Large intestine (tissue), 3 donors: ENCODE results near the gene IL9. TPM values are rescaled to one million over a fixed set of nuclear protein-coding genes. Genes with fewer than 3 reads are reported as not detected.

Experiments
- DNase-seq, 2 donors: peaks; one replicate each; pipeline versions ENCODE4 v3.0.0 to v3.0.0-alpha.2; 2013
- H3K27ac ChIP-seq: one replicate; pipeline ENCODE4 v1.5.1; 2013; ENCODE audit warnings: low read length
- H3K27me3 ChIP-seq: 2 replicates; pipeline ENCODE4 v1.6.1; 2013; ENCODE audit warnings: low read length; ENCODE audit not compliant: control insufficient read depth, insufficient read depth
- H3K36me3 ChIP-seq: 2 replicates; pipeline ENCODE4 v1.6.1; 2013; ENCODE audit warnings: low read length; ENCODE audit not compliant: control insufficient read depth, insufficient read depth
- H3K4me1 ChIP-seq: one replicate; pipeline ENCODE4 v1.6.1; 2013; ENCODE audit warnings: low read length; ENCODE audit not compliant: control insufficient read depth, insufficient read depth
- H3K4me3 ChIP-seq: one replicate; pipeline ENCODE4 v1.5.1; 2013; ENCODE audit warnings: low read length
- H3K9me3 ChIP-seq: one replicate; pipeline ENCODE4 v1.6.1; 2013; ENCODE audit warnings: mild to moderate bottlenecking, low read depth, low read length, moderate library complexity; ENCODE audit not compliant: control insufficient read depth
- WGBS: methylation state at CpG from one replicate; pipeline ENCODE4 v1.1.5; 2013; ENCODE audit warnings: low lambda C conversion rate; ENCODE audit not compliant: insufficient coverage; 5-methylcytosine and 5-hydroxymethylcytosine counted together
- polyA plus RNA-seq: library from polyadenylated mRNA; unstranded; fragments of 120-200 nt; gene quantifications from one replicate; pipeline ENCODE4 v1.2.1, GENCODE V29; 2013

IL9 gene
- polyA plus RNA-seq, 1 donor, result not detected

- no peaks in the 10 kb centered on the region for H3K36me3 ChIP-seq
- no peaks in the 10 kb centered on the region for H3K4me1 ChIP-seq
- no peak overlapping the region for H3K4me3 ChIP-seq
- DNase-seq, result no peak
- no peaks in the 10 kb centered on the region for H3K9me3 ChIP-seq
- H3K27ac ChIP-seq, result no peak overlapping the region
- peaks cover 29% of the 10 kb centered on the region for H3K27me3 ChIP-seq
- no CpG with 5 or more reads among the region's 4 CpGs for WGBS
Measured at GRCh38 chr5:135881244-135881643, 14.4 kb downstream of the IL9 start.

DNA sequence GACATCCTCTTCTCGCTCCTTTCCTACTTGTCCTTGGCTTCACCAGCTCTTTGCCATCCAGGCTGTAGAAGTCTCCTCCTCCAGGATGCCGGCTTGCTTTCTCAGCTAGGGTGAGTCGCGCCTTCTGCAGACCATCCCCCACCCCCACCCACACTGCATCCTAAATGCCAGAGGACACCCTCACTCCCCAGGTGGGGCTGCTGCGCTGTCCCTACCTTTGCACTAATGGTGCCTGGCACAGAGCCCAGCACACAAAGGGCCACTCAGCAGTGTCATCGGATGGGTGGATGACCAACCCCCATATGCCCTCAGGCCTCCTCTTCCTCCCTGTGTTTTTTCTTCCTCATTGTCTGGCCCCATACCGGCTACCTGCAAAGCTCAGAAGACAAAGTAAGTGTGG lies 14.8 kb downstream of the IL9 start:
- H3K27me3 ChIP-seq, result peaks cover 25% of the 10 kb centered on the region
- no peaks in the 10 kb centered on the region for H3K36me3 ChIP-seq
- H3K4me1 ChIP-seq, result no peaks in the 10 kb centered on the region
- WGBS, result no CpG with 5 or more reads among the region's 7 CpGs
- H3K9me3 ChIP-seq, result no peaks in the 10 kb centered on the region
- H3K4me3 ChIP-seq, result no peak overlapping the region
- H3K27ac ChIP-seq, result no peak overlapping the region
- DNase-seq, result no peak

DNA sequence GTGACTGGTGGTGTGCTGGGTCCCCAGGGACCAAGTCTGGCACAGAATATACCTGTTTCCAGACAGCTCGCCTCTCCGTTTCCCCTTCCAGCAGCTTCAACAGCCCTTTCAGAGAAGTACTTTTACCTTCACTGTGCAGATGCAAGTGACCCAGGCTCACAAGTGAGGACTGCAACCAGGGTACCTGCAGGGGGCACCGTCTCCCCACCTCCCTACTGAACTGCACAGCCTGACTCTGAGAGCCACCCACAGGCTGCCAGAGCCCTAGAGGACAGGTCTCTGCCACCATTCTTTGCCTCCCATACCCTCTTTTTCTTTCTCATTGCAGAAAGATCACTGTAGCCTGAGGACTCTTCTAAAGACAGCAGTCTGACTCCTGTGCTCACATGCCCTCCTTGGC lies 15.4 kb downstream of the IL9 start:
- Histone ChIP-seq H3K27ac (no peak overlapping the region), H3K27me3 (peaks cover 23% of the 10 kb centered on the region), H3K4me1 (no peaks in the 10 kb centered on the region), H3K9me3 (no peaks in the 10 kb centered on the region), H3K4me3 (no peak overlapping the region), H3K36me3 (no peaks in the 10 kb centered on the region)
- WGBS, result no CpG with 5 or more reads among the region's 3 CpGs
- no peak for DNase-seq

DNA sequence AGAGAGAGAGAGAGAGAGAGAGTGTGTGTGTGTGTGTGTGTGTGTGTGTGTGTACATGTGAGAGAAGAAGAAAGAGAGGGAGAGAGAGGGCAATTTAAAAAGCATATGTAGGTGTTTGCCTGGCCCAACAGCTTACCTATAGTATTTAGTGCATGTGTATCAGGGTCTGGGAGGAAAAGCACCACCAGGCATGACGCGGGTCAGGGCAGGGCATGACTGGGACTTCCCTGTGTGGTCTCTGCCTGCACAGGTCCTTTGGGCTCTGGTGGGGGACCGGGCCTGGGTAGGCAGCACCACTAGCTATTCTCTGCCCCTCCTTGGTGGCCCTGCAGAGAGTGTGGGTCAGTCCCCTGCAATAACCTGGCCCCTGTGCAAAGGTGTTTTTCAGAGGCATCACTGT lies 16.1 kb downstream of the IL9 start:
- WGBS, result no CpG with 5 or more reads among the region's 3 CpGs
- H3K9me3 ChIP-seq, result no peaks in the 10 kb centered on the region
- peaks cover 17% of the 10 kb centered on the region for H3K27me3 ChIP-seq
- H3K27ac ChIP-seq, result no peak overlapping the region
- no peak overlapping the region for H3K4me3 ChIP-seq
- no peaks in the 10 kb centered on the region for H3K4me1 ChIP-seq
- no peaks in the 10 kb centered on the region for H3K36me3 ChIP-seq
- no peak for DNase-seq

DNA sequence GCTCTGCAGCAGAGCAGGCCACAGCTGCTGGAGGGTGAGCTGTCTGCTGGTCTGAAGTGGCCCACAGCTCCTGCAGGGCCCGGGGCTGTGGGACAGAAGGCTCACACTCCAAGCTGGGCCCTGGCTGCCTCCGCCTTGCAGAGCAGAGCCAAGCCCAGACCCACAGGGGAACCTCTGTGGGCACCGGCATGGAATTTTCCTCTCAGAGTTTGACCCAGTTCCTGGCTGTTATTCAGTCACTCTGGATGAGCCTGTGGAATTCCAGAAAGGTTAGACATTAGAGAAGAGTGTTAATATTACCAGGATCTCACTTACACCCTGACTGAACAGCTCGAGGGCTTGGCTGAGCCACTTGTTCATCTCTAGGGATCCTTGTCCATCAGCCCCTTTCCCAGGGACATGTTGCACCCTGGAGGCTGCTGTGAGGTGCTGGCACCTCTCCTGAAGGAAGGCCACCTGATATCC lies 17.5 kb downstream of the IL9 start:
- H3K36me3 ChIP-seq, result no peaks in the 10 kb centered on the region
- no peaks in the 10 kb centered on the region for H3K9me3 ChIP-seq
- no peak overlapping the region for H3K27ac ChIP-seq
- no peak for DNase-seq
- peaks cover 12% of the 10 kb centered on the region for H3K27me3 ChIP-seq
- H3K4me1 ChIP-seq, result no peaks in the 10 kb centered on the region
- no CpG with 5 or more reads among the region's 4 CpGs for WGBS
- no peak overlapping the region for H3K4me3 ChIP-seq

- WGBS, result no CpG with 5 or more reads among the region's 6 CpGs
- Histone ChIP-seq H3K27ac (no peak overlapping the region), H3K9me3 (no peaks in the 10 kb centered on the region), H3K36me3 (no peaks in the 10 kb centered on the region), H3K27me3 (peaks cover 12% of the 10 kb centered on the region), H3K4me1 (no peaks in the 10 kb centered on the region), H3K4me3 (no peak overlapping the region)
- DNase-seq, result no peak
Measured at GRCh38 chr5:135877570-135878155, 18.0 kb downstream of the IL9 start.

DNA sequence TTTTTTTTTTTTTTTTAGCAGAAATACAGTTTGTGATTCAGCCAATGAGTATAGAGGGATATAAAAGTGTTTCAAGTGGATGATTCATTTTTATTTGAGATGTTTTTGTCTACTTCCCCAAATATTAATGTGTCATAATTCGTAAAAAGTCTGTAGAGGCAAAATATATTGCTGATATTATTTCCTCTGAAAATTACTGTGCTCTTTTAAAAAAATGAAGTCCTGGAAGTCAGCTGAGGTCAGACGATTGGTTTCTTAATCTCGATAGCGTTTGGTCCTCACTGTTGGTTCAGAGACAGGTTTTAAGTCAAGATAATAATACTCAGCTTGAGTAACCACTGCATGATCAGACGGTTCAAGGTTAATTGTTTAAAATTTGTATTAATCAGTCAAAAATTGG lies 19.5 kb downstream of the IL9 start:
- Histone ChIP-seq H3K4me1 (no peaks in the 10 kb centered on the region), H3K9me3 (no peaks in the 10 kb centered on the region), H3K27ac (no peak overlapping the region), H3K27me3 (peaks cover 7% of the 10 kb centered on the region), H3K36me3 (no peaks in the 10 kb centered on the region), H3K4me3 (no peak overlapping the region)
- WGBS, result 83% methylated on average over 1 of the region's 5 CpGs
- DNase-seq, result no peak

DNA sequence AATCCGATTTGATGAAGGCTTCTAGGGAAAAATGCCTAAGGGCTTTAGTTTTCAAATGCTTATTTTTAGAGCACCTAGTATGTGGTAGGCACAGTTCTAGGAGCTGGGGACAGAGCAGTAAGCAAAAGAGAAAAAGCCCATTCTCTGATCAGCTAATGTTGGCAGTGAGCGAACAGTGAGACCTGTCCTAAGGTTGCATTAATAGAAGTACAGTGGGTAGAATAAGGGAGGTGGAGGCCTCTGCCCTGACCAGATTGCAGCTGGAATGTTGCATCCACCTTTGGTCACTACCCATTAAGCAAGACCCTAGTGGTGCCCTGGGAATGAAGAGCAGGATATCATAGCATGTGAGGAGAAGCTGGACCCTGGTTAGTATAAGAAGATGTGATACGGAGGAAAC lies 20.1 kb downstream of the IL9 start:
- no peaks in the 10 kb centered on the region for H3K9me3 ChIP-seq
- no peaks in the 10 kb centered on the region for H3K36me3 ChIP-seq
- WGBS, result 92% methylated on average over 2 of the region's 3 CpGs
- no peak for DNase-seq
- no peak overlapping the region for H3K27ac ChIP-seq
- H3K27me3 ChIP-seq, result peaks cover 1% of the 10 kb centered on the region
- H3K4me1 ChIP-seq, result peaks cover under 1% of the 10 kb centered on the region
- H3K4me3 ChIP-seq, result no peak overlapping the region

- Histone ChIP-seq H3K27me3 (no peaks in the 10 kb centered on the region), H3K9me3 (no peaks in the 10 kb centered on the region), H3K27ac (no peak overlapping the region), H3K4me1 (peaks cover 10% of the 10 kb centered on the region), H3K4me3 (no peak overlapping the region), H3K36me3 (no peaks in the 10 kb centered on the region)
- WGBS, result no CpG with 5 or more reads among the region's 3 CpGs
- no peak for DNase-seq
Measured at GRCh38 chr5:135874461-135874860, 21.2 kb downstream of the IL9 start.

GRCh38 chr5:135873831-135874230 lies 21.8 kb downstream of the IL9 start:
- no CpG with 5 or more reads among the region's 5 CpGs for WGBS
- Histone ChIP-seq H3K27me3 (no peaks in the 10 kb centered on the region), H3K4me3 (no peak overlapping the region), H3K27ac (no peak overlapping the region), H3K9me3 (no peaks in the 10 kb centered on the region), H3K36me3 (no peaks in the 10 kb centered on the region), H3K4me1 (peaks cover 13% of the 10 kb centered on the region)
- no peak for DNase-seq

GRCh38 chr5:135871268-135871915 lies 24.2 kb downstream of the IL9 start:
- no CpG with 5 or more reads among the region's 11 CpGs for WGBS
- Histone ChIP-seq H3K4me1 (peaks cover 26% of the 10 kb centered on the region), H3K9me3 (no peaks in the 10 kb centered on the region), H3K27ac (no peak overlapping the region), H3K27me3 (no peaks in the 10 kb centered on the region), H3K4me3 (no peak overlapping the region), H3K36me3 (no peaks in the 10 kb centered on the region)
- no peak for DNase-seq
